KMS-11 (cell line): Measurements from ENCODE around the gene PPP1R1A.

Experiments
- H2AFZ ChIP-seq: fragments of 200-600 bp; sonication (generic); 2 replicates; pipeline ENCODE4 v1.6.1; 2016; ENCODE audit warnings: antibody characterized with exemption, mixed run types, low read depth
- H3K27ac ChIP-seq: fragments of 200-600 bp; sonication (generic); 2 replicates; pipeline ENCODE4 v1.6.1; 2016; ENCODE audit warnings: mild to moderate bottlenecking, mixed run types
- H3K27me3 ChIP-seq: fragments of 200-600 bp; sonication (generic); 2 replicates; pipeline ENCODE4 v1.6.1; 2017; ENCODE audit warnings: mild to moderate bottlenecking, low read depth, mixed run types, moderate library complexity; ENCODE audit not compliant: insufficient read depth
- H3K36me3 ChIP-seq: fragments of 200-600 bp; sonication (generic); 2 replicates; pipeline ENCODE4 v1.6.1; 2017; ENCODE audit warnings: mild to moderate bottlenecking, mixed run types; ENCODE audit not compliant: insufficient read depth
- H3K4me1 ChIP-seq: fragments of 200-600 bp; sonication (generic); 2 replicates; pipeline ENCODE4 v1.6.1; 2016; ENCODE audit warnings: mild to moderate bottlenecking, low read depth, mixed run types; ENCODE audit not compliant: poor library complexity, severe bottlenecking
- H3K4me2 ChIP-seq: fragments of 200-600 bp; sonication (generic); 2 replicates; pipeline ENCODE4 v1.7.0; 2016; ENCODE audit warnings: mild to moderate bottlenecking, mixed run types
- H3K4me3 ChIP-seq: fragments of 200-600 bp; sonication (generic); IDR thresholded peaks from 2 replicates; pipeline ENCODE4 v1.6.1; 2017; ENCODE audit warnings: low read depth, low read length, mixed read lengths; ENCODE audit not compliant: insufficient read depth
- H3K79me2 ChIP-seq: fragments of 200-600 bp; sonication (generic); 2 replicates; pipeline ENCODE4 v1.6.1; 2016; ENCODE audit warnings: low read depth, mixed run types; ENCODE audit not compliant: insufficient read depth
- H3K9ac ChIP-seq: fragments of 200-600 bp; sonication (generic); 2 replicates; pipeline ENCODE4 v1.6.1; 2016; ENCODE audit warnings: mild to moderate bottlenecking, mixed run types
- H4K20me1 ChIP-seq: fragments of 200-600 bp; sonication (generic); 2 replicates; pipeline ENCODE4 v1.6.1; 2016; ENCODE audit warnings: mild to moderate bottlenecking, mixed run types; ENCODE audit not compliant: insufficient read depth
- CTCF ChIP-seq: fragments of 200-600 bp; sonication (generic); conservative IDR thresholded peaks from 2 replicates; pipeline ENCODE4 v1.6.1; 2017; ENCODE audit warnings: low read depth, mild to moderate bottlenecking, antibody characterized with exemption, low read length, moderate library complexity, mixed read lengths

PPP1R1A gene

GRCh38 chr12:54611715-54612149 lies 23.3 kb upstream of the PPP1R1A start:
- H3K9ac ChIP-seq = no peak overlapping the region
- TF ChIP-seq CTCF = no peak
- H3K4me3 ChIP-seq = no peak overlapping the region
- no peaks in the 10 kb centered on the region for H3K79me2 ChIP-seq
- no peaks in the 10 kb centered on the region for H3K36me3 ChIP-seq
- H3K27me3 ChIP-seq = no peaks in the 10 kb centered on the region
- no peaks in the 10 kb centered on the region for H4K20me1 ChIP-seq
- no peak overlapping the region for H3K4me2 ChIP-seq
- no peaks in the 10 kb centered on the region for H3K4me1 ChIP-seq
- H3K27ac ChIP-seq = no peak overlapping the region
- no peak overlapping the region for H2AFZ ChIP-seq

- no peak for TF ChIP-seq CTCF
- no peaks in the 10 kb centered on the region for H3K79me2 ChIP-seq
- H3K4me3 ChIP-seq = no peak overlapping the region
- H3K4me1 ChIP-seq = no peaks in the 10 kb centered on the region
- H3K4me2 ChIP-seq = no peak overlapping the region
- H3K27ac ChIP-seq = no peak overlapping the region
- no peak overlapping the region for H2AFZ ChIP-seq
- no peaks in the 10 kb centered on the region for H3K27me3 ChIP-seq
- no peaks in the 10 kb centered on the region for H4K20me1 ChIP-seq
- no peak overlapping the region for H3K9ac ChIP-seq
- no peaks in the 10 kb centered on the region for H3K36me3 ChIP-seq
Observed at GRCh38 chr12:54608769-54609168, 20.3 kb upstream of the PPP1R1A start.

- H2AFZ ChIP-seq = no peak overlapping the region
- no peak overlapping the region for H3K27ac ChIP-seq
- H4K20me1 ChIP-seq = no peaks in the 10 kb centered on the region
- H3K36me3 ChIP-seq = no peaks in the 10 kb centered on the region
- H3K4me3 ChIP-seq = no peak overlapping the region
- H3K4me2 ChIP-seq = no peak overlapping the region
- H3K4me1 ChIP-seq = no peaks in the 10 kb centered on the region
- H3K27me3 ChIP-seq = no peaks in the 10 kb centered on the region
- TF ChIP-seq CTCF = no peak
- H3K79me2 ChIP-seq = no peaks in the 10 kb centered on the region
- H3K9ac ChIP-seq = no peak overlapping the region
Observed at GRCh38 chr12:54608156-54608555, 19.7 kb upstream of the PPP1R1A start.

- H2AFZ ChIP-seq = no peak overlapping the region
- H3K27me3 ChIP-seq = no peaks in the 10 kb centered on the region
- no peak overlapping the region for H3K27ac ChIP-seq
- no peaks in the 10 kb centered on the region for H3K4me1 ChIP-seq
- no peak overlapping the region for H3K9ac ChIP-seq
- no peak for TF ChIP-seq CTCF
- no peak overlapping the region for H3K4me2 ChIP-seq
- H3K4me3 ChIP-seq = no peak overlapping the region
- no peaks in the 10 kb centered on the region for H3K79me2 ChIP-seq
- H4K20me1 ChIP-seq = no peaks in the 10 kb centered on the region
- no peaks in the 10 kb centered on the region for H3K36me3 ChIP-seq
Observed at GRCh38 chr12:54606556-54606955, 18.1 kb upstream of the PPP1R1A start.
